Measurements from ENCODE around the gene PPP1R37.

PPP1R37 gene

GRCh38 chr19:45151821-45152503 is 59.0 kb downstream of the PPP1R37 start:
- no peak for DNase-seq (ENCODE audit: low read depth in 4 of 4, low spot score in 1 of 4)

GRCh38 chr19:45152504-45153338 is 59.7 kb downstream of the PPP1R37 start:
- DNase-seq (ENCODE audit: low read depth in 4 of 4, low spot score in 1 of 4) = no peak

GRCh38 chr19:45153339-45154063 is 60.5 kb downstream of the PPP1R37 start:
- peak in 1 of 4 experiments; percentile 14 for DNase-seq (ENCODE audit: low read depth in 4 of 4, low spot score in 1 of 4)

GRCh38 chr19:45154064-45154827 is 61.3 kb downstream of the PPP1R37 start:
- no peak for DNase-seq (ENCODE audit: low read depth in 4 of 4, low spot score in 1 of 4)

- DNase-seq (ENCODE audit: low read depth in 4 of 4, low spot score in 1 of 4) = no peak
These were observed 63.1 kb downstream of the PPP1R37 start for GRCh38 chr19:45156011-45156630.

- DNase-seq (ENCODE audit: low read depth in 4 of 4, low spot score in 1 of 4) = no peak
These were observed 63.8 kb downstream of the PPP1R37 start for GRCh38 chr19:45156751-45157150.

- no peak for DNase-seq (ENCODE audit: low read depth in 4 of 4, low spot score in 1 of 4)
These were observed 65.7 kb downstream of the PPP1R37 start for GRCh38 chr19:45158503-45159209.

- no peak for DNase-seq (ENCODE audit: low read depth in 4 of 4, low spot score in 1 of 4)
These were observed 66.4 kb downstream of the PPP1R37 start for GRCh38 chr19:45159210-45159970.

- no peak for DNase-seq (ENCODE audit: low read depth in 4 of 4, low spot score in 1 of 4)
These were observed 67.0 kb downstream of the PPP1R37 start for GRCh38 chr19:45159971-45160324.

- no peak for DNase-seq (ENCODE audit: low read depth in 4 of 4, low spot score in 1 of 4)
These were observed 68.1 kb downstream of the PPP1R37 start, which contains the start of gene NKPD1 for GRCh38 chr19:45160870-45161737. Gene NKPD1 (minus strand): TSS chr19:45160982. CDS start chr19:45160150, 832 bp downstream.

GRCh38 chr19:45161738-45162607 is 69.0 kb downstream of the PPP1R37 start:
- DNase-seq (ENCODE audit: low read depth in 4 of 4, low spot score in 1 of 4) = no peak

GRCh38 chr19:45162608-45163143 is 69.7 kb downstream of the PPP1R37 start:
- no peak for DNase-seq (ENCODE audit: low read depth in 4 of 4, low spot score in 1 of 4)

GRCh38 chr19:45163156-45163555 is 70.2 kb downstream of the PPP1R37 start:
- DNase-seq (ENCODE audit: low read depth in 4 of 4, low spot score in 1 of 4) = no peak

- no peak for DNase-seq (ENCODE audit: low read depth in 4 of 4, low spot score in 1 of 4)
These were observed 70.9 kb downstream of the PPP1R37 start for GRCh38 chr19:45163751-45164460.

GRCh38 chr19:45164577-45165335 is 71.8 kb downstream of the PPP1R37 start:
- DNase-seq (ENCODE audit: low read depth in 4 of 4, low spot score in 1 of 4) = peak in 2 of 4 experiments; percentile 42 to 54
